Measurements from ENCODE around the gene PRF1.

Gene PRF1

GRCh38 chr10:70558871-70559810 is 43.4 kb downstream of the PRF1 start:
- peak; percentile 77 for DNase-seq (ENCODE audit: low spot score)
- TF ChIP-seq CTCF (IDR thresholded peaks at IDR 0.05; ENCODE audit: extremely low read depth, missing control alignments), result peak; percentile 37

- TF ChIP-seq CTCF (IDR thresholded peaks at IDR 0.05; ENCODE audit: extremely low read depth, missing control alignments), result no peak
- no peak for DNase-seq (ENCODE audit: low spot score)
Observed at GRCh38 chr10:70558295-70558694, 44.2 kb downstream of the PRF1 start.

- DNase-seq (ENCODE audit: low spot score), result no peak
- no peak for TF ChIP-seq CTCF (IDR thresholded peaks at IDR 0.05; ENCODE audit: extremely low read depth, missing control alignments)
Observed at GRCh38 chr10:70557876-70558275, 44.7 kb downstream of the PRF1 start.

GRCh38 chr10:70557086-70557845 is 45.3 kb downstream of the PRF1 start:
- DNase-seq (ENCODE audit: low spot score), result no peak
- TF ChIP-seq CTCF (IDR thresholded peaks at IDR 0.05; ENCODE audit: extremely low read depth, missing control alignments), result no peak

GRCh38 chr10:70555371-70555770 is 47.2 kb downstream of the PRF1 start:
- no peak for TF ChIP-seq CTCF (IDR thresholded peaks at IDR 0.05; ENCODE audit: extremely low read depth, missing control alignments)
- no peak for DNase-seq (ENCODE audit: low spot score)

- DNase-seq (ENCODE audit: low spot score), result no peak
- no peak for TF ChIP-seq CTCF (IDR thresholded peaks at IDR 0.05; ENCODE audit: extremely low read depth, missing control alignments)
Observed at GRCh38 chr10:70552586-70552985, 50.0 kb downstream of the PRF1 start.

GRCh38 chr10:70551971-70552422 is 50.5 kb downstream of the PRF1 start:
- no peak for DNase-seq (ENCODE audit: low spot score)
- TF ChIP-seq CTCF (IDR thresholded peaks at IDR 0.05; ENCODE audit: extremely low read depth, missing control alignments), result no peak

All from GM20000 (cell line).